Forelimb muscle (tissue), 1 donor: ENCODE results near the gene PRKD1. TPM values are rescaled to one million over a fixed set of nuclear protein-coding genes. Genes with fewer than 3 reads are reported as not detected.

Experiments
- DNase-seq: peaks from one replicate; pipeline ENCODE4 v3.0.0-alpha.2; 2013; ENCODE audit warnings: low read depth
- polyA plus RNA-seq: library from polyadenylated mRNA; unstranded; fragments of 120-200 nt; gene quantifications from one replicate; pipeline ENCODE4 v1.2.1, GENCODE V29; 2013; ENCODE audit not compliant: insufficient read length

The PRKD1 gene
- polyA plus RNA-seq, 1 donor: 28.1 TPM

GRCh38 chr14:29838752-29839151 is 88.9 kb downstream of the PRKD1 start:
- no peak for DNase-seq

- DNase-seq: no peak
These were observed 91.3 kb downstream of the PRKD1 start for GRCh38 chr14:29836395-29836794.

GRCh38 chr14:29832042-29832441 is 95.6 kb downstream of the PRKD1 start:
- DNase-seq: no peak

- no peak for DNase-seq
These were observed 97.8 kb downstream of the PRKD1 start for GRCh38 chr14:29829851-29830250.

GRCh38 chr14:29823816-29824215 is 103.8 kb downstream of the PRKD1 start:
- DNase-seq: no peak

GRCh38 chr14:29822430-29822709 is 105.3 kb downstream of the PRKD1 start:
- no peak for DNase-seq

GRCh38 chr14:29821661-29822429 is 105.8 kb downstream of the PRKD1 start:
- no peak for DNase-seq

GRCh38 chr14:29821242-29821641 is 106.4 kb downstream of the PRKD1 start:
- DNase-seq: no peak

GRCh38 chr14:29820785-29821184 is 106.9 kb downstream of the PRKD1 start:
- DNase-seq: no peak

- no peak for DNase-seq
These were observed 109.8 kb downstream of the PRKD1 start for GRCh38 chr14:29817767-29818405.

- DNase-seq: peak; percentile 43
These were observed 112.5 kb downstream of the PRKD1 start for GRCh38 chr14:29815016-29815674.

GRCh38 chr14:29814156-29815015 is 113.3 kb downstream of the PRKD1 start:
- DNase-seq: peak; percentile 35

GRCh38 chr14:29810682-29811081 is 117.0 kb downstream of the PRKD1 start:
- no peak for DNase-seq

GRCh38 chr14:29810064-29810463 is 117.6 kb downstream of the PRKD1 start:
- DNase-seq: no peak

- no peak for DNase-seq
These were observed 121.5 kb downstream of the PRKD1 start for GRCh38 chr14:29806124-29806517.

- no peak for DNase-seq
These were observed 122.1 kb downstream of the PRKD1 start for GRCh38 chr14:29805415-29806123.

GRCh38 chr14:29804481-29805266 is 123.0 kb downstream of the PRKD1 start:
- no peak for DNase-seq

- DNase-seq: no peak
These were observed 124.6 kb downstream of the PRKD1 start for GRCh38 chr14:29803045-29803444.

- DNase-seq: no peak
These were observed 125.4 kb downstream of the PRKD1 start for GRCh38 chr14:29802211-29802610.

GRCh38 chr14:29800961-29801360 is 126.7 kb downstream of the PRKD1 start:
- no peak for DNase-seq
